Fibroblast of lung (primary cell): Measurements from ENCODE around the gene ZNF860.

Source experiments
- EZH2 ChIP-seq: IDR thresholded peaks from 2 replicates; pipeline ENCODE4 v1.5.1; 2012; ENCODE audit warnings: low read length, control low read depth, mild to moderate bottlenecking; ENCODE audit errors: missing control alignments
- TF ChIP-seq, protein P1 (sequence below), 2 donors: IDR thresholded peaks in 1 of 2; conservative IDR thresholded peaks in 1 of 2; 1 replicate in 1 of 2; 2 replicates in 1 of 2; pipeline ENCODE4 v1.5.1; 2011 to 2012; ENCODE audit warnings: low read length in 2 of 2, control low read depth in 1 of 2, inconsistent platforms in 1 of 2, low read depth in 1 of 2, mild to moderate bottlenecking in 1 of 2

DNA sequence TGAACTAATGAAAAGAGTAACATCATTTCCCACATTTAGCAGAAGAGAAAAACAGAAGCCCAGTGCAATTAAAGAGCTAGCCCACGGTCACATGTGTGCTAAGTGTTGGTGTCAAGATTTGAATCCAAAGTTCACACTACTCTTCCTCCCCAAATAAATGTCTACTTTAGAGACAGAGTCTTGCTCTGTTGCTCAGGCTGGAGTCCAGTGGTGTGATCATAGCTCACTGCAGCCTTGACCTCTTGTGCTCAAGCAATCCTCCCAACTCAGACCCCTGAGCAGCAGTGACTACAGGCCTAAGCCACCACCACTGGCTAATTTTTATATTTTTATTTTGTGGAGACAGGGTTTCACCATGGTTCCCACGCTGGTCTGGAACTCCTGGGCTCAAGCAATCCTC lies 5.2 kb upstream of the ZNF860 start:
- TF ChIP-seq, protein P1, sequence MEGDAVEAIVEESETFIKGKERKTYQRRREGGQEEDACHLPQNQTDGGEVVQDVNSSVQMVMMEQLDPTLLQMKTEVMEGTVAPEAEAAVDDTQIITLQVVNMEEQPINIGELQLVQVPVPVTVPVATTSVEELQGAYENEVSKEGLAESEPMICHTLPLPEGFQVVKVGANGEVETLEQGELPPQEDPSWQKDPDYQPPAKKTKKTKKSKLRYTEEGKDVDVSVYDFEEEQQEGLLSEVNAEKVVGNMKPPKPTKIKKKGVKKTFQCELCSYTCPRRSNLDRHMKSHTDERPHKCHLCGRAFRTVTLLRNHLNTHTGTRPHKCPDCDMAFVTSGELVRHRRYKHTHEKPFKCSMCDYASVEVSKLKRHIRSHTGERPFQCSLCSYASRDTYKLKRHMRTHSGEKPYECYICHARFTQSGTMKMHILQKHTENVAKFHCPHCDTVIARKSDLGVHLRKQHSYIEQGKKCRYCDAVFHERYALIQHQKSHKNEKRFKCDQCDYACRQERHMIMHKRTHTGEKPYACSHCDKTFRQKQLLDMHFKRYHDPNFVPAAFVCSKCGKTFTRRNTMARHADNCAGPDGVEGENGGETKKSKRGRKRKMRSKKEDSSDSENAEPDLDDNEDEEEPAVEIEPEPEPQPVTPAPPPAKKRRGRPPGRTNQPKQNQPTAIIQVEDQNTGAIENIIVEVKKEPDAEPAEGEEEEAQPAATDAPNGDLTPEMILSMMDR (conservative IDR thresholded peaks at IDR 0.05 in 1 of 2, IDR thresholded peaks at IDR 0.05 in 1 of 2; ENCODE audit: low read depth in 1 of 2, low read length in 2 of 2): no peak
- no peak for TF ChIP-seq EZH2
